Fibroblast of gingiva (primary cell): Measurements from ENCODE around the gene FNDC3B.
"Not testable (repeated sequence)": the region's sequence is repeated elsewhere in the genome, so short reads cannot be mapped to it uniquely, and the experiment has no call there.

Source experiments
- DNase-seq: peaks from one replicate; pipeline ENCODE4 v3.0.0-alpha.2; 2011; ENCODE audit warnings: low read depth

FNDC3B gene

DNA sequence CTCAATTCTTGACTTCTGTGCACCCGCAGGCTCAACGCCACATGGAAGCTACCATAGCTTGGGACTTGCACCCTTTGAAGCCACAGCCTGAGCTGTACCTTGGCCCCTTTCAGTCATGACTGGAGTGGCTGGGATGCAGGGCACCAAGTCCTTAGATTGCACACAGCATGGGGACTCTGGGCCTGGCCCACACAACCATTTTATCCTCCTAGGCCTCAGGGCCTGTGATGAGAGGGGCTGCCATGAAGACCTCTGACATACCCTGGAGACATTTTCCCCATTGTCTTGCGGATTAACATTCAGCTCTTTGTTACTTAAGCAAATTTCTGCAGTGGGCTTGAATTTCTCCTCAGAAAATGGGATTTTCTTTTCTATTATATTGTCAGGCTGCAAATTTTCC, 203.1 kb downstream of the FNDC3B start:
- not testable (repeated sequence) for DNase-seq

DNA sequence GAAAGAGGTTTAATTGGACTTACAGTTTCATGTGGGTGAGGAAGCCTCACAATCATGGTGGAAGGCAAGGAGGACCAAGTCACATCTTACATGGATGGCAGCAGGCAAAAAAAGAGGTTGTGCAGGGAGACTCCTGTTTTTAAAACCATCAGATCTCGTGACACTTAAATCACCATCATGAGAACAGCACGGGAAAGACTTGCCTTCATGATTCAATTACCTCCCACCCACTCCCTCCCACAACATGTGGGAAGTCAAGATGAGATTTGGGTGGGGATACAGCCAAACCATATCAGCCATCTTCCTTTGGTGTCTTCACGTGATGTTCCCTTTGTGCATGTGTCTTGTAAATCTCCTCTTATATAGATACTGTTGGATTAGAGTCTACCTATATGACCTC, 204.0 kb downstream of the FNDC3B start:
- not testable (repeated sequence) for DNase-seq

GRCh38 chr3:172244011-172244410, 204.6 kb downstream of the FNDC3B start:
- DNase-seq = no peak

- no peak for DNase-seq
Observed at GRCh38 chr3:172245241-172245640, 205.9 kb downstream of the FNDC3B start.

DNA sequence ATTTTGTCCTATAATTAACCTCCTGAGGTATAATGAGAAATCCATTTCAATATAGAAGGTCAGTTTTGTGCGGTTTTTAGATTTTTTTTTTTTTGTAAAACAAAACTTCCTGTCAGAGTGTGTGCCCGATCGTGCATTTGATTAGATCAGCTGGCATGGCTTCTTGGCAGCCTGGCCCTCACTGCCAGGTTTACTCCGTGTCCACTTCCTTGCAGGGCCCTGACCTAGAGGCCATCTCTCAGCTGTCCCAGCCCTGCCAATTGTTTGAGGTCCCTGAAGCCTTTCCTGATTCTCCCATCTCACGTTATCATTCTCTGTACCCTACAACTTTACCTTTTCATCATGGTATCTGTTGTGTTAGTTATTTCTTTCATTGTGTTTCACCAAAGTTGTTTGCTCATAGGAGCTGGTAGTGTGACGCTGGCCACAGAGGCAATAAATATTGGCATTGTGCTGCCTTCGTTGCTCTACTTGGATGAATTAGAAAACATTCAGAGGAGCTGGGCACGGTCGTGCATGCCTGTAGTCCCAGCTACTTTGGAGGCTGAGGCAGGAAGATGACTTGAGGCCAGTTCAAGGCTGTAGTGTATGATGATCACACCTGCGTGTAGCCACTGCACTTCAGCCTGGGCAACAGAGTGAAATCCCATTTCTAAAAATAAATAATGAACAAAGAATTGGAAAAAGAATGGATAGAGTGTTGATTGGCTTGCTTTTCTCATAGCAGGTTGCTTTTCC, 206.9 kb downstream of the FNDC3B start:
- no peak for DNase-seq

DNA sequence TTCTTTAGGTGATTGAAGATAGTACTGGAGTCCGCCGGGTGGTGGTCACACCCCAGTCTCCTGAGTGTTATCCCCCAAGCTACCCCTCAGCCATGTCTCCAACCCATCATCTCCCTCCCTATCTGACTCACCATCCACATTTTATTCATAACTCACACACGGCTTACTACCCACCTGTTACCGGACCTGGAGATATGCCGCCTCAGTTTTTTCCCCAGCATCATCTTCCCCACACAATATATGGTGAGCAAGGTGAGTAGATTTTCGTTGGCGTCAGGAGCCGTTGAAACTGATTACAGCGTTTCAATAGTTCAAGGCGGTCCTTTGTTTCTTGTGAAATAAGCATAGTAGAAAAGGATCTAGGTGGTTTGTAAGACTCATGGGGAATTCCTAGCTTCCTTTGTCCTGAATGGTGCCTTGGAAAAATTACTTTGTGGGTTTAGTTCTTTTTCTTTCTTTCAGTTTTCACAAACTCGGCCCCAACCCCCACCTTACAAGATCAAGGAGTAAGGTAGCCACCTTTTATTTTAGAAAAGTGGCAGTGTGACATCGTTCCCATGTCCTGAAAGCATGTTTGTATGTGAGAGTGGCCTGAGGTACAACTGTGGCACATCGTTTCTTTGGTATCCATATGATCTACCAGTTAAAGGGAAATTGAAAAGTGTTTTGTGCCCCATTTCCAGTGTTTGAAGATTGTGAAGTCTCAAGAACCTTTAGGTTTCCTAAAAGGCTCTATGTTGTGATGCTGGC, 208.3 kb downstream of the FNDC3B start:
- DNase-seq = no peak

DNA sequence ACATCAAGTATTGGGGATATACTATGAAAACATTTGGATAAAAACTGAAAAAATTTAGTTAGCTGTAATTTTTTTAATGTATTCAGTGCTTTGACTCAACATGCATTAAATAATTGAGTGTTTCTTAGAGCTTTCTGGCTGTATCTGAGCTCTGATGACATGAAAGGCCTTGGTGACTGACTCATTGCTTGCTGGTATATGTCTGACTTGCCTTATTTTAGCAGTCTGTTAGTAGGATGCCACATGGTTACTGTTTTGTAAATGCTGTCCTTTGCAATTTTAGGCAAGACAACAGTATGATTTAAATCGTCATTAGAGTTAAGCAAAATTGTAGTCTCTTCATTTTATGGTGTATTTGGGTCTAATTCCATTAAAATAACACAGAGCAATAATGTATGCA, 209.7 kb downstream of the FNDC3B start:
- peak; percentile 29 for DNase-seq

DNA sequence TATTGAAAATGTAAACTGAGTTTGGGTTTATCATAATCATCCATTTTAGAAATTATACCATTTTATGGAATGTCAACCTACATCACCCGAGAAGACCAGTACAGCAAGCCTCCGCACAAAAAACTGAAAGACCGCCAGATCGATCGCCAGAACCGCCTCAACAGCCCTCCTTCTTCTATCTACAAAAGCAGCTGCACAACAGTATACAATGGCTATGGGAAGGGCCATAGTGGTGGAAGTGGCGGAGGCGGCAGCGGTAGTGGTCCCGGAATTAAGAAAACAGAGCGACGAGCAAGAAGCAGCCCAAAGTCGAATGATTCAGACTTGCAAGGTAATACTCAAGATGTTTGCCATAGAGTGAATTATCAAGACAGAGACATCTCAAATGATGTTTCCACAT, 211.8 kb downstream of the FNDC3B start:
- no peak for DNase-seq

GRCh38 chr3:172253200-172253599, 213.8 kb downstream of the FNDC3B start:
- no peak for DNase-seq

DNA sequence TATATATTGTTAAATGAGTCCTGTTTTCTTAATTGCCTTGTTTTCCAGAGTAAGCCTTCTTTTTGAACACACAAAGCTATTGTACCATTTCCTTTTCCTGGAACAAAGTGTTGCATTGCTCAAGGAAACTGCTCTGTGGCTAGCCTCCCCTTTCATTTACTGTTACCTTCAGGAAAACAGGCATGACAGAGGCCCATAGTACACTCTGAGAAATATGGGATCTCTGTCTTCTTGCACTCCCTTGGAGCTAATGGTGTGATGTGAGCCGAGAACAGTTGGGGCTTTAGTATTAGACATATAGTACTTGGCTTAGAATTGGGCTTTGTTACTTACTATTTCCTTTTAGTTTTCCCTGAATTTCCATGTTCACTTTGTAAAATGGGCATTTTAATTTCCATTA, 215.2 kb downstream of the FNDC3B start:
- DNase-seq = no peak

DNA sequence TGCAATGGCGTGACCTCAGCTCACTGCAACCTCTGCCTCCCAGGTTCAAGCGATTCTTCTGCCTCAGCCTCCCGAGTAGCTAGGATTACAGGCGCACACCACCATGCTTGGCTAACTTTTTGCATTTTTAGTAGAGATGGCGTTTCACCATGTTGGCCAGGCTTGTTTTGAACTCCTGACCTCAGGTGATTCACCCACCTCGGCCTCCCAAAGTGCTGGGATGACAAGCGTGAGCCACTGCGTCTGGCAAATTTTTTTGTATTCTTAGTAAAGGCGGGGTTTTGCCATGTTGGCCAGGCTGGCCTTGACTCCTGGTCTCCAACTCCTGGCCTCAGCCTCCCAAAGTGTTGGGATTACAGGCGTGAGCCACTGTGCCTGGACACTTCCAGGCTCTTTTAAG, 215.9 kb downstream of the FNDC3B start:
- DNase-seq = not testable (repeated sequence)

DNA sequence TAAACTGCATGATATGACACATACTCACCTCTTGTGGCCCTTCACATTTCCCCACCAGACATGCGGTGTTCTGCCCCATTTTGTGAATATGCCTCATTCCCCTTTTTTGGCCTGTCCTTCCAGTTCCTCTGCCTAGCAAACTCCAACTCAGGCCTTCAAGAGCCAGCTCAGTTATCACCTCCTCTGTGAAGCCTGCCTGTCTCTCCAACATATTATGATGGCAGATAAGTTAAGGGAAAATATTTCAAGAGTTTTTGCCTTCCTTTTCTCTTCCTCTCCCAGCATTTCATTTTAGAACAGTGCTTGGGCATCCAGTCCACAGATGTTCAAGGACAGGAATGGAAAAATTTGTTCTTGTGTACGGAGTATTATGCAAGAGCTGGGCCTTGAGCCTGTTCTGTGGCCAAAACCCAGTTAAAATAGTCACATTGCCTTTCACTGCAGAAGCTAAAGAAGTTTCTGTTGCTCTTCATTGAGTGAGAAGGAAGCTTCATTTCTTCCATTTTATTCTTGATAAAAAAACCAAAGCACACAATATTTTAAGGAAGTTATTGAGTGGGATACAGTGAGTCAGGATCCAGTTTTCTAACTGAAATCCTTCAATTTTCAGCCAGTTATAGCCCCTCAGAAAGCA, 216.8 kb downstream of the FNDC3B start:
- peak; percentile 85 for DNase-seq

- DNase-seq = no peak
Observed at GRCh38 chr3:172257648-172258400, 218.4 kb downstream of the FNDC3B start.

- no peak for DNase-seq
Observed at GRCh38 chr3:172258624-172259023, 219.2 kb downstream of the FNDC3B start.

GRCh38 chr3:172259111-172259541, 219.7 kb downstream of the FNDC3B start:
- no peak for DNase-seq

GRCh38 chr3:172259726-172260248, 220.4 kb downstream of the FNDC3B start:
- DNase-seq = no peak

- DNase-seq = peak; percentile 36
Observed at GRCh38 chr3:172260381-172260780, 221.0 kb downstream of the FNDC3B start.

DNA sequence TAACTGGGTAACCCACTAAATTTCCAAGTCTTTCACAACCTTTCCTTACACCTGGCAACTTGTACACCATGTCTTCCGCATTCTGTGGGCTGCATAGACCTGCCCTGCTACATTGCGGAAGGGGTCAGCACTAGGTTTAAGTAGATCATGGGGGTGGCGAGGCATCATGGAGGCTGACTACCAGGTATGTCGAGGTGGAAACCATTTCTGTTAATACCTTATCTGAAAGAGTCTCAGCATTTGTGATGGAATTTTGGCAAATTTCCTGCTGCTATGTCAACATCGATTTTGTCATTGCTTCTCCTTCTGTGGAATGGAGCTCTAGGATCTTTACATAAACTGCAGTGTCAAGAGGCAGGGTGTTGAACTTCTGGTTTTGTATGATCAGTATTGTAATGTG, 221.7 kb downstream of the FNDC3B start:
- no peak for DNase-seq

GRCh38 chr3:172262991-172263608, 223.7 kb downstream of the FNDC3B start:
- DNase-seq = no peak

DNA sequence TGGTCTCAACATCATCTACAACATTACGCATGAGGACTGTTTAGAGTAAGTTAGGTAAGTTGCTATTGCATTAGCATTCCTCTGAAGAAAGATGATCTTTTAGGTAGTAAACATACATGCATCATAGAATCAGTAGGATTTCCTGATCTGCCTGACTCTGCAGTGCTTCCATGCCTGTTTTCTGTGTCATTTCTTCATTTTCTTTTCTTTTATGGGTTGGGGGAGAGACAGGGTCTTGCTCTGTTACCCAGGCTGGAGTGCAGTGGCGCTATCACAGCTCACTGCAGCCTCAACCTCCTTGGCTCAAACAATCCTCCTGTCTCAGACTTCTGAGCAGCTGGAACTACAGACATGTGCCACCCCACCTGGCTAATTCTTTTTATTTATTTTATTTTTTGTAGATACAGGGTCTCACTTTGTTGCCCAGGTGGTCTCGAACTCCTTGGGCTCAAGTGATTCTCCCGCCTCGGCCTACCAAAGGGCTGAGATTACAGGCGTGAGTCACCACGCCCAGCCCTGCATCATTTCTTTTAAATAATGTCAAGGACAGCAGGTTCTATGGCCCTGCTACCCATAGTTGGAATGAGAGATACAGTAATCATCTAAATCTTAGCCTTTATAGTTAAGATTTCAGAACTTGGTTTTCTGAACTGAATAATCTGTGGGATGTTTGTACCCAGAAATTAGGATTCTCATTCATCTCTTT, 224.6 kb downstream of the FNDC3B start:
- no peak for DNase-seq

- DNase-seq = no peak
Observed at GRCh38 chr3:172266103-172266502, 226.7 kb downstream of the FNDC3B start.
